NCI-H2107 treated with DMSO at 0.1 percent for 48 hours (cell line): ENCODE measurements around the gene LIG3.
"Not testable (repeated sequence)": the region's sequence is repeated elsewhere in the genome, so short reads cannot be mapped to it uniquely, and the experiment has no call there.

ENCODE experiments used
- DNase-seq: peaks from one replicate; lab custom pipeline; 2025; ENCODE audit not compliant: unreplicated experiment; lab: John Stamatoyannopoulos, UW

Gene LIG3

DNA sequence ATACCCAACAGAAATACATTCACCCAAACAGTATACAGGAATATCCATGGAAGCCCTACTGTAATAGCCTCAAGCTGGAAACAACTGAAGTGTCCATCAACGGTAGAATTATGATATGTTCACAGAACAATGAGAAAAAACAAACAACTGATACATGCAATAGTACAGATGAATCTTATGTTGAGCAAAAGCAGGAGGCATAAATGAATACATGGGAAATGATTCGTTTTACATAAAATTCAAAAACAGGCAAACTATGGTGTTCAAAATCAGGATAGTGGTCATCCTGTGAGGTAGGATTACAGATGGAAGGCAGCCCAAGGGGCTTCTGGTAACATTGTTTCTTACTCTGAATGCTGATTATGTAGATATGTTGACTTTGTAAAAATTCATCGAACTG, 58.1 kb downstream of the LIG3 start:
- DNase-seq = no peak

DNA sequence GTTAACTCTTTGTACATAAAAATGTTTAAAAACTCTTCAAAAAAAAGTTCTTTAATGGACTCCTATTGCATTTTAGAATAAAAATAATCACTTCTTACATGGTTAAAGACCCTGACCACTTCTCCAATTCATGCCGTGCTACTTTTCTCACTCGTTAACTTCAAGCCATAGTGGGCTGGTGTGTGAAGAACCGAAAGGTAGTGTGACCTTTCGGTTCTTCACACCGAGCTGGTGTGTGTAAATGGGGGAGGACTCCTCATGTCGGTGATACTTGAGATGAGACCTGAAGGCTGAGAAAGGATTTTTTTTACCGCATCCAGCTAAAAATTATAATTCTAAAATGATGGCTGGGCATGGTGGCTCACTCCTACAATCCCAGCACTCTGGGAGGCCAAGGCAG, 61.1 kb downstream of the LIG3 start:
- DNase-seq = no peak

DNA sequence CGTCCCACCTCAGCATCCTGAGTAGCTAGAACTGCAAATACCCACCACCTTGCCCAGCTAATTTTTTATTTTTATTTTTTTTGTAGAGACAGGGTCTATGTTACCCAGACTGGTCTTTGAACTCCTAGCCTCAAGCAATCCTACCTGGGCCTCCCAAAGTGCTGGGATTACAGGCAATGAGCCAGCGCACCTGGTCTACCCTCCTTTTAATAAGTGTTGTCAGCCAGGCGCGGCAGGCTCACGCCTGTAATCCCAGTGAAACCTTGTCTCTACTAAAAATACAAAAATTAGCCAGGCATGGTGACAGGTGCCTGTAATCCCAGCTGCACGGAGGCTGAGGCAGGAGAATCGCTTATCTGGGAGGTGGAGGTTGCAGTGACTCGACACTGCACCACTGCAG, 63.9 kb downstream of the LIG3 start:
- DNase-seq = no peak

DNA sequence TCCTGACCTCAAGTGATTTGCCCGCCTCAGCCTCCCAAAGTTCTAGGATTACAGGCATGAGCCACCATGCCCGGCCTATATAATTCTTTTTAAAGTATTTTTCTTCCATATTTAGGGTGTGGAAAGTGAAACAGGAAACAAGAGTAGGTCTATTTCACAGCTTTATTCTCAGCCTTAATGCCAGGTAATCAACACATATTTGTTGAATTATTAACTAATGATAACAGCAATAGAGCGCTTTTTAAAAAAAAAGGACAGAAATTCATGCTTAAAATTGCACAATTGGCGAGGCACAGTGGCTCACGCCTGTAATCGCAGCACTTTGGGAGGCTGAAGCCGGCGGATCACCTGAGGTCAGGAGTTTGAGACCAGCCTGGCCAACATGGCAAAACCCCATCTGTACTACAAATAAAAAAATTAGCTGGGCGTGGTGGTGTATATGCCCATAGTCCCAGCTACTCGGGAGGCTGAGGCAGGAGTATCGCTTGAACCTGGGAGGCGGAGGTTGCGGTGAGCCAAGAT, 65.2 kb downstream of the LIG3 start:
- DNase-seq = not testable (repeated sequence)

DNA sequence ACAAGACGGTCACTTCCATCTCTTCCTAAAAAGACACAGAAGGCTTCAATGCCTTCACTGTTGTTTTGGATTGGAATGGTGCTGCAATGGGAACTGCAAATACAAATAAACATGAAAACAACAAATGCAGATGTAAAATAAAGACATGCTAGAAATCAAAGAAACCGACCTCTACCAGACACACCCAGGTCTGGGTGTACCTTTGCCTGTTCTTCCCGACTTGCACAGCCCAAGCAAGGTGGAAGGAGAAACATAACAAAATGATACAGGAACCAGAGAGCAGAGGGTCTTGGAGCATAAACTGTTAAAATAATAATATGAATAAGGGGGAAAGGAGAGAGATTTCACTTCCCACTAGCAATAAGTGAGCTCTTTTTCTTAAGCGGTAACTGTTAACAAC, 65.9 kb downstream of the LIG3 start:
- no peak for DNase-seq

DNA sequence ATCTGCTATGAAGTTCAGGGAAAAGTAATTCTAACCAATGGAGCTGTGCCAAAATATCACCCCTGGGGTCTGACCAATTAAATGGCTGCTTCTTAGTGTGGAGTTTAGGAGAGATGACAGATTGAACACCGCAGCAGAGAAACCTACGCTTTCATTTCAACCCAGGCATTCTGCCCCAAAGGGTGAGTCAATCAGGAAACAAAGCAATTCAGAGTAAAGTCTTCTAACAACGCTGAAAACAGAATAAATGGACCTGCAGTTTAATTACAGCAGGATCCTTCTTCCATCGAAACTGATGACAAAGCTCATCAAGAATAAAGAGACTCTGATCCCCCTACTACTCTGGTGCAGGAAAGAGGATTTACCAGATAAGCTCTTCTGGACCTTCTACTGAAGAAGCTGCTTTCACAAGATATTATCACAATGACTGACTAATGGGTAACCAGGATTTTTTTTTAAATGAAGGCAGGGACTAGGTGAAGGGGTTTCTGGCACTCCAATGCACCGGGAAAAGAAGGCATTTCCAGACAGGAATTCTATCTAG, 66.5 kb downstream of the LIG3 start:
- DNase-seq = no peak

DNA sequence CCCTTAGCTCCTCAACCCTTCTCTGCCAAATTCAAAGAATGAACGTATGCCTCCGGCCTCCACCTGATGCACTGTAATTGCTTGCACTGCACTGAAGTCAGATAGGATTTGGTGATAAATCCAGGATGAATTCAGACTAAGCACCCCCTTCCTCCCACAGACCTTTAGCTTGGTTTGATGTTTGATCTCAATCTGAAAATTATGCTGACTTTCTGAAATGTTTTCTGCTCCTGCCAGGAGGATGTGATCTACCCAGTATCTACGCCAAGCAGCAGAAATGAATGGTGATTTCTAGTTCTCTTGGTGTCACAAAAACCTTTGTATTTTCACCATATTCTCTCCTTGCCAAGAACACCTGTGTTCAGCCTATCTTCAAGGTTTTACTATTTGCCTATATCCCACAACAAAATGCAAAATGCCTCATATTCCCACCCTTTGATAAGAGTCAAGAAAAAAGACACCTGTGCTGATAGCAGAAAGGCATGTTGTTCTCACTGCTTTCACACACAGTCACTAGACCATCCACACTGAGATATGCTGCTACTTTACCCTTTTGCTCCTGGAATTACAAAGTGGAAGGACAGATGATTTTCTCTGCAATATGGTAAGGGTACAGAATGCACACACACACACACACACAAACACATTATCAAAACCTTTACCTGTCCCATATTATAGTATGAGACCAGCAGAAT, 68.5 kb downstream of the LIG3 start:
- DNase-seq = no peak

DNA sequence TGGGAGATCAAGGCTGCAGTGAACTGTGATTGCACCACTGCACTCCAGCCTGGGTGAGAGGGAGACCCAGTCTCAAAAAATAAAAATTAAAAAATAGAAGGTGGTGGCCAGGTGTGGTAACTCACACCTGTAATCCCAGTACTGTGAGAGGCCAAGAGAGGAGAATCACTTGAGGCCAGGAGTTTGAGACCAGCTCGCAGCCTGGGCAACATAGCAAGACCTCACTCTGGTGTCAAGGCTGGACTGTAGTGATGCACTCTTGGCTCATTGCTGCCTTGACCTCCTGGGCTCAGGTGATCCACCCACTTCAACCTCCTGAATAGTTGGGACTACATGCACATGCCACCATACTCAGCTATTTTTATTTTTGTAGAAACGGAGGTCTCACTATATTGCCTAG, 69.9 kb downstream of the LIG3 start:
- no peak for DNase-seq

DNA sequence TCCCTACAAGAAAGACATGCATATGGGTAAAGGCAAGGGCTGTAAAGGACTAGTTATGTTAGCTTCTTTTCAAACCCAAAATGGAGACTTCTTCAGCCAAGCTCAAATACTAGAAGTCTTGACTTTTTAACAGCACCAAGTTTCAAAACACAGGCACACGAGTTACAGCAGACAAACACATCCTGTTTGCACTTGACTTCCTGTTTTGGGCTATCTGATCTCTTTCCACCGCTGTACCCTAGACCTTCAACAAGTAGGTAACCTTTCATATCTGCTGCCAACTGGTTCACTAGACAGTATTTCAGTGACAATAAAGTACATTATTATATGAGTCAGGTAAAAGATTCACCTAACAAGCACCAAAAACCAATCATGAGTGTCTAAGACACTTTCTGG, 70.9 kb downstream of the LIG3 start:
- DNase-seq = no peak

DNA sequence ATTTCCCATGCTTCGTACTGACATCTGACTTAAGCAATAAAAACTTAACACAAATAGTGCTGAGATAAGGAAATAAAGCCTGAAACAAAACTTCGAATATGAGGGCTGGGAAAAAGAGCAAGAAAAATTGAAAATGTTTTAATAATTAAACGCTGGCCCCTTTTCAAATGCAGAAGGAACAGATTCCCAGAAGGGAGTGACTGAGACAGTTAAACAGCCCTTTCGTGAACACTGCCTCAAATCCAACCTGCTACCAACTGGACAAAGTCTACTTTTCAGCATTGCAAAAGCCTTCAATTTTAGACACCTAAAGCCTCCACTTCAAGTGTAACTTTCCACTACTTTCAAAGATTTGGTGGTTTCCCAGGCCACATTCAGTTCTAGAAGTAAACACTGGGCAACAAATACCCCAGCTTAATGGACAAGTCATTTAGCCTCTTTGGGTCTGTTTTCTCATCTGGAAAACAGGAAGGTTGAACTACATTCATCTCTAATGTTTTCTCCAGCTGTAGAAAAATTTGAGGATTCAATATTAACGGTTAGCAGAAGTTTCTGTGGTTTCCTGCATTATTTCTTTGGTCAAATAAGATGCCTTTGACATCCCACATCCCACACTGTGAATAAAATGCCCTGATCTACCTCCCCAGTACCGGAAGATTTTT, 71.4 kb downstream of the LIG3 start:
- no peak for DNase-seq

DNA sequence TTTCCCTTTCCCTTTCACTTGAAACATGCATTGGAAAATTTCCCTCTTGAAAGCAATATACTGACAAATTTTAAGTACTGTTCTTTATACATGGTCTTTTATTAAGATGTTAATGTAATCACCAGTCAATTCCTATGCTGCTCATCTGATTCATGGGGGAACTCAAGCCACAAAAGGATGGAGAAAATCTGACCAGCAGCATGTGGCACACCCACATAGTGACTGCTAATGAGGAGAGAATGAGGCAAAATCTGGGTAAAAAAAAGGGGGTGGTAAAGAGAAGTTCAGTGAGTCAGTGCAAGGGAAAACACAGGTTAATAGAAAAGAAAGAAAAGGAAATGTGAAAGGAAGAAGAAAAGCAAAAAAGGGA, 71.9 kb downstream of the LIG3 start:
- no peak for DNase-seq

DNA sequence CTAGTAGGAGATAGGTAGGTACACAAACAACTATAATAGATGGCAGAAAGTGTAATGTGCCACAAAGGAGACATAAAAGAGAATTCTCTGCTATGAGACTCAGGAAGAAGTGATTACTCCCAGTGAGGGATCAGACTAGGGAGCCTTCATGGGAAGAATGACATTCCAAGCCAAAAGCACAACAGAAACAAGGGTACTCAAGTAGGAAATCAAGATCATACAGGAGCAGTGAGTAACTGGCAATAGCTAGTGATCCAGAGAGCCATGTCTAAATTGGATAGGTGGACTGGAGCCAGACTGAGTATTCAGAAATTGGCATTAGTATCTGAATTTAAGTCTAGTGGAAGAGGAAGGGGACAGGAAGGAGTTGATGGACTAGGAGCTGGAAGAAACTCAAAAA, 72.5 kb downstream of the LIG3 start:
- DNase-seq = no peak

DNA sequence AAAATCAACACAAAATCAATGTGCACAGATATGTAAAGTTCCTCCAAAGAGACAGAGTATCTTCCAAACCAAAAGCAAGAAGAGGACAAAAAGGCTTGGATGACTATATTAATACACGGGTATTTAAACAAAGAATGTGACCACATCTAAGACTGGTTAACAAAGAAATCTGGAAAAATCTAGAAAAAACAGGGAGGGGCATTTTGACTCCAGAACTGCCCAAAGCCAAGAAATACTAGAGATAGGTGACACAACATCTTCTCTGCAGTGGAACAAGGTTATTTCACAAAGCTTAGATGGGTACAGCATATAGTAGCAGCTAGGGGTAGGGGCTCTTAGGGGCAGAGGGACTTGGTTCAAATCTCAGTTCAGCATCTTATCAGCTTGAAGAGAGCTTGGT, 72.9 kb downstream of the LIG3 start:
- DNase-seq = no peak

DNA sequence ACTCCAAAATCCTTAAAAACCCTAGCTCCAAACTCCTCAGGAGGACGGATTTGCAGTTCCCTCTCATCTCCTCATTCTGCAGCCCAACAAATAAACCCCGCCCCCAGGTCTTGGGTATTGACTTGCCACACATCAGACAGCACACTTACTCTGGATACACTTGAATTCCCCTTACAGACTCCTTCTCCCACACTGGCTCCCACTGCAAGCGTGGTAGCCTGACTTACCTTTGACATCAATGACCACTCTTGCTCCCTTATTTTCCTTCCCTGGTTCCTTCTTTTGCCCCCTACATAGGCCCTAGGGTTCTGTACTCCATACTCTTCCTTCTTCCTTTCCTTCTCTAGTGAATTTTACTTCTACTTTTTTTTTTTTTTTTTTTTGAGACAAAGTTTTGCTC, 75.7 kb downstream of the LIG3 start:
- DNase-seq = no peak

DNA sequence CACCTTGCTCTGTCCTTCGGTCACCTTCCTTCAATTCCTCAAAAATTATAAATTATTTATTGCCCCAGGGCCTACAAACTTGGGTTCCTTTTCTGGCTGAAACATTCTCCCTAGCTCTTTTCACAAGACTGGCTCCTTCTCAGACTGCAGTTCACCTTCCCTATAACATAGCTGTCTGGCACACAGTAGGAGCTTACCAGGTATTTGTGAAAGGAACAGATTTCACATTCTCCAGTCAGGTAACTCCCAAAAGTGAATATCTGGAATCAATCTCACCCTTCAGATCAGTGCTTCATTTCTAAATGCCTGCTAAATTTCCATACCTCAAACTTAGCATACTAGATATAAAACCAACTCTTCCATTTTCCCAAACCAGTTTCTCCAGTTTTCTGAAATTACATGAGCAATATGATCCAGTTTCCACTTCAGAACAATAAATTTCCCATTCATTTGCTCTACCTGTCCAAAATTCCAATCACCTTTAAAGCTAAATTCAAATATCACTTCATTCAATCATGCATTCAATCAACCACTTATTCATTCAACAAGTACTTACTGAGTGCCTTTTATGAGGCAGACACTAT, 77.1 kb downstream of the LIG3 start:
- no peak for DNase-seq
